HG03039 (cell line): ENCODE results near the gene AURKAIP1.

Source experiments
- ATAC-seq: cut with Tn5 transposase; IDR thresholded peaks from one replicate; pipeline ENCODE4 v1.9.1; 2021; ENCODE audit warnings: mild to moderate bottlenecking, moderate library complexity; ENCODE audit not compliant: unreplicated experiment

AURKAIP1 gene

DNA sequence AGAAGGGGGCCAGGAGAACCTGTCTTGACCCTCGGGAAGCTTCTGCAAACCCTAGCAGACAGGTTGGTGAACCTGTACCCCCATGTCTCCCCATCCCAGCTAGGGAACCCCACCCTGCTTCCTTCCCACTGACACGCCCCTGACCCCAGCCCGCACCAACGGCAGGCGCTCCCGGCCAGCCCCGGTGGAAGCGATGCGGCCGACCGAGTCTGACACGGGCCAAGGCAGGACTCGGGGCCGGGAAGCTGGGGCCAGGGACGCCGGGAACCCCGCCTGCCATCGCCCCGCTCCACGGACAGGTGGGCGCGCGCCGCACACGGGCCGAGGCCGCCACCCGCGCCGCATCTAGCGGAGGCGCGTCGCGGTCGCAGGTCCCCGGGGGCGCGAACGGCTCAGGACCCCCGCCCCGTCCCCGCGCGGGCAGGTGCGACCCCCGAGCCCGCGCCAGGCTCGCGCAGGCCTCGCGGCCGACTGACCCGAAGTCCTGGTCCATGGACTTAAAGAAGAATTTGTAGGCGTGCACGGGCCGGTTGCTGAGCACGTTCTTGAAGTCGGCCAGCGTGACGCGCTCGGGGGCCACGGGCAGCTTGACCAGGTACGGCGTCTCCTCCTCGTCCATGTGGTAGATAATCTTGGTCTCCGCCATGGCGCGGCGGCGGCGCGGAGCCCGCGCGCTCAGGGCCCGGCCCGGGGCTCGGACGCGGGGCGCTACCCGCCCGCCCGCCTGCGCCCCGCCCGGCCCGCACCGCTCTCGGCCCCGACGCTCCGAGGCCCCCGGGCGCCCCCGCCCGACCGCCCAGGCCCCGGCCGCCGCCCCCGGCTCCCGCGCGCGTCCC is 26.4 kb downstream of the AURKAIP1 start:
- peak; percentile 26 for ATAC-seq

- no peak for ATAC-seq
These were observed 27.2 kb downstream of the AURKAIP1 start for GRCh38 chr1:1347663-1348419.

DNA sequence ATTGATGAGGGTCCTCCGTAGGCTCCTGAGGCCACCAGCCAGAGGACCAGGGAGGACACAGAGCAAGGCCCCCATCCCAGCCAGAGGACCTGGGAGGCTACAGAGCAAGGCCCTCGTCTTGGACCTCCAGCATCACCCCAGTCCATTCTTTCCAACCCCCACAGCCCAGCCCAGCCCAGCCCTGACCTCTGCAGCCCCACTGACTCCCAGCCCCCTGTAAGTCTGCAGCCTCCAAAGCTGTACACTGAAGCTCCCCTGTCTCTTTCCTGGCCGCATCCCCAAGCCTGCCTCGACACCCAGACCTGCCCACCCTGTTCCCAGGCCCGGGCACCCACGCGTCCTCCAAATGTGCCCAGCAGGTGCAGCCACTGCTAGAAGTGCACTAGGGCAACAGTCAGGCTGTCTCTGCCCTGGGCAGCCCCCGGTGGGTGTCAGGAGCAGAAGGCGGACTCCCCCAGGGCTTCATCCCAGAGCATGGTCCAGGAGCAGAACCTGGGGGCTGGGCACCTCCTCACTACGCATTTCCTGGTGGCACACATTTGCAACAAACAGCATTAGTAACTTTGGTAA is 27.9 kb downstream of the AURKAIP1 start:
- ATAC-seq: no peak

DNA sequence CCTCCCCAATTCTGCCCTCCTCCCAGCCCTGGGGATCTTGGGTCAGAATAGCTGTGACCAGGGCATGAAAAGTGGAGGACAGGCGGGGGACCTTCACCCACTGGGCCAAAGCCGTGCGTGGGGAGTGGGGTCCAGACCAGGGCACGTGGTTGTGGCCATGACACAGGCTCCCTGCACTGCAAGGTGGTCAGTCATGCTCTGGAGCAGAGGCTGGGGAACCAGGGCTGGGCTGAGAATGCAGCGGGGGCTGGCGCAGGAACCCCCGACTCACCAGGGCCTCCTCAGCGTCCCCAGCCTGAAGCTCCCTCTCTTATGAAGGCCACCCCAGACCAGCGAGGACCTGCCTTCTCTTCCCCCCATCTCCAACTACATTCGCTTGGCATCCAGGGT is 28.5 kb downstream of the AURKAIP1 start:
- ATAC-seq: no peak

DNA sequence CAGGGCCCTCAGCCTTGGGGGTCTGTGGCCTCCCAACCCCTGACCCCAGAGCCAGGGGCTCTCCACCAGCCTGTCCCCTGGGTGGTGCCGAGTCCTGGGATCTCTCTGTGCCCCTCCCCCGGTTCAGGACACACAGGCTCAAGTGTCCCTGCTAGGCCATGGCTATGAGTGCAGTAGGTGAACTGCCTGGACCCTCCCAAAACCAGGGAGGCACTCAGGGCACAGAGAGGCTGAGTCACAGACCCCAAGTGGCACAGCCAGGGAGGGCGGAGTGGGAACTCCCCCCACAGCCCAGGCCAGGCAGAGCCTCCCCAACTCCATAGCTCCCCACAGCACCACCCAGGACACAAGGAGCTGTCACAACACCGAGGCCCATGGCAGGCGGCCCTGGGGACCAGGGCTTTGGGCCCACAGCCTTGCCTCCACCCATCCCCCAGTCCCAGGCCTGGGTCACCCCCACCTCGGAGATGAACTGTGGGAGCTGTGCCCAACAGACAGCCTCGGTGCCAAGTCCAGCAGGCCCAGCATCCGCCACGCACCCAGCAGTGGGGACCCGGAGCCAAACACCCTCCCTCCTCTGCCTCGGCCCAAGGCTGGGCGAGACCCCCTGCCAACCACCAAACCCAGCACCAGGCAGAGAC is 29.0 kb downstream of the AURKAIP1 start:
- ATAC-seq: no peak

- no peak for ATAC-seq
These were observed 29.6 kb downstream of the AURKAIP1 start for GRCh38 chr1:1345384-1345783.

DNA sequence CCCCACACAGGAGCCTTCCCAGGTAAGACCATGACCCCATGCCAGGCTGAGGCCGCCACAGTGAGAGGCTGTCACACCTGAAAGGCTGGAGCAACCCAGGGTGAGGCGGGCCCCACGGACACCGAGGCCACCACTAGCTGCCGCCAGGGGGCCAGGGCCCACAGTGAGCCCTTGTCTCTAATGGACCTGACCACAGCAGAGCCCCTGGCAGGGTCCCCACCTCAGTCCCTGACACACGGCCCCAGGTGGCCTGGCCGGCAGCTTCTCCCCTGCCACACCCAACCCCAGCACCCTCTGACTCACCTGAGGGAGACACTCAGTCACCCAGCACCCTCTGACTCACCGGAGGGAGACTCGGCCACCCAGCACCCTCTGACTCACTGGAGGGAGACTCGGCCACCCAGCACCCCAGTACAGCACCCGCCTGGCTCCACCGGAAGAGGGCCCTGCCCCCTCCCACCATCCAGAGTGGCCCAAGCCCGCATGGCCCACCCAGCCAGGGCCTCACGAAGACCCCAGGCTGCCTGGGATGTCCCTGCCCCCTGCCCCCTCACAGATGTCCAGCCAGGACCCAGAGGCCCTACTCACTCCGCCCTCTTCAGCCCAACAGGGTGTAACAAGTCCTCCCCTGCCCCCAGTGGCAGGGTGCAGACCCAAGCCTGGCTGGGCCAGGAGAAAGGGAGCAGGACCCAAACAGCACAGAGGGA is 30.2 kb downstream of the AURKAIP1 start:
- no peak for ATAC-seq

- no peak for ATAC-seq
These were observed 31.1 kb downstream of the AURKAIP1 start for GRCh38 chr1:1343811-1344421.

DNA sequence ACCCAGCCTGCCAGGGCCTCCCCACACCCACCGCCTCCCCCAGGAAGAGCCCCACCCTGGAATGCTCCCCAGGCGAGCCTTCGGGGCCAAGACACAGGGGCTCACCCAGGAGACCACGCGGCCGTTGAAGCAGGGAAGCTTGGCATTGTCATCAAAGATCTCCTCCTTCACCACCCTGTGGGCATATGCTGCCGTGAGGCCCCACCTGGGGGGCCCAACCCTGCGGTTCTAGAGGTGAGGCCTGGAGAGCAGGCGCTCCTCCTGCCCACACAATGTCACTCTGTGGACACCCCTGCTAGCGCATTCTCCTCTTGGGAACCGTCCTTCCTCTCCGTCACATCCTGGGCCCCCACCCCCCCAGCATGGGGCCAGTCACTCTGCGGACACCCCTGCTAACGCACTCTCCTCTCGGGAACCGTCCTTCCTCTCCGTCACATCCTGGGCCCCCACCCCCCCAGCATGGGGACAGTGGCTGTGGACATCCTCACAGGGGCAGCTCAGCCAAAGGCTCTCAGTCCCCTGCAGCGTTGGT is 32.4 kb downstream of the AURKAIP1 start:
- ATAC-seq: no peak

- ATAC-seq: no peak
These were observed 32.9 kb downstream of the AURKAIP1 start for GRCh38 chr1:1342061-1342562.

DNA sequence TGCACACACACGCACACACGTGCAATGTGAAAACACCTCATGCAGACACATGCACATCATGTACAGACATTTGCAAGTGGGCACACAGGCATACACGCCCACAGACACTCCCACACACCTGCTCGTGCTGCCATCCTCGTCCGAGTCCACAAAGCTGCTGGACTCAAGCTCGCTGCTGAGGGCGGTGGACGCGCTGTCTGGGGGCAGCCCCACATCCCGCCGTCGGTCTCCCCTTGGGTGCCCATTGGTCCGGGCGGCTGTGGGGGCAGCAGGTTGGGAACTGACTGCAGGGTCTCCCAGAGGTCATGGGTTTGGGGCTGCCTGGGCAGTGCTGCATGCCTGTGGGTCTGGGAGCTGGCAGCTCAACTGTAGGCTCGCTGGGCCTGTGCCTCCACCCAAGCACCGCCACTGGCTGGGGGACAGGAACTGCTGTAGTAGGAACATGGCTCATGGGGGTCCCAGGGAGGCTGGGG is 33.4 kb downstream of the AURKAIP1 start:
- ATAC-seq: no peak

DNA sequence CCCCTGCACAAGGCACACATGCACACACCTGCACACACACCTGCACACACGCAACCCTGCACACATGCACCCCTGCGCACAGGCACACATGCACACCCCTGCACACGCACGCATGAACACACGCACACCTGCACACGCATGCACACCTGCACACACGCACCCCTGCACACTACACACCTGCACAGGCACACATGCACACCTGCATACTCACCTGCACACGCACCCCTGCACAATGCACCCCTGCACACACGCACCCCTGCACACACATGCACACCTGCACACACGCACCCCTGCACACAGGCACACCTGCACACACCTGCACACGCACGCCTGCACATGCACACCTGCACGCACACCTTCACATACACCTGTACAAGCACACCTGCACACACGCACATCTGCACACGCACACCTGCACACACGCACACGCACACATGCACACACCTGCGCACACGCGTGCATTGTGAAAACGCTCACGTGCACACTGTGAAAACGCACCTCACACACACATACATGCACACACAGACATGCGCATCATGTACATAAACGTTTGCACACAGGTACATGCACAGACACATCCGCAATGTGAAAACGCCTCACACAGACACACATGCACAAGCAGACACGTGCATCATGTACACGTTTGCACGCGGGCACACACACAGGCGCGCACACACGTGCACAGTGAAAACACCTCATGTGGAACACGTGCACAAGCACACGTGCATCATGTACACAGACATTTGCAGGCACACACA is 34.0 kb downstream of the AURKAIP1 start:
- ATAC-seq: no peak

DNA sequence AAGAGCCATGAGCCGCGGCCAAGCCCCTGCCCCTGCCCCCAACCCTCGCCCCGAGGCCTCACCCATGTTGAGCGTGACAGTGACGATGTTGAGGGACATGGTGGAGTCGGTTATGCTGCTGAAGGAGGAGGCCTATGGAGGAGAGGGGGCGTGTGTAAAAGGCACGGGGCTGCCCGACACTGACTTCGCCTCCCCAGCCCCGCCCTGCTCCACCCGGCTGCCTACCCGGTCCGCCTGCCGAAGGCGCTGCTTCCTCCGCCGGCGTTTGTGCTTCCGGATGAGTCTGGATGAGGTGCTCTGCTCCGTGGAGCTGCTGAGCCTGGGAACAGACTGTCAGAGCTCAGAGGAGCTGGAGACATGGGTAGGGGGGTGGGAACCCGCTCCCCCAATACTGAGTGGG is 34.8 kb downstream of the AURKAIP1 start:
- no peak for ATAC-seq

GRCh38 chr1:1338278-1338677 is 36.7 kb downstream of the AURKAIP1 start:
- ATAC-seq: no peak

- ATAC-seq: no peak
These were observed 37.2 kb downstream of the AURKAIP1 start for GRCh38 chr1:1337793-1338147.

GRCh38 chr1:1336931-1337792 is 37.8 kb downstream of the AURKAIP1 start:
- no peak for ATAC-seq

- no peak for ATAC-seq
These were observed 38.6 kb downstream of the AURKAIP1 start for GRCh38 chr1:1336446-1336845.

DNA sequence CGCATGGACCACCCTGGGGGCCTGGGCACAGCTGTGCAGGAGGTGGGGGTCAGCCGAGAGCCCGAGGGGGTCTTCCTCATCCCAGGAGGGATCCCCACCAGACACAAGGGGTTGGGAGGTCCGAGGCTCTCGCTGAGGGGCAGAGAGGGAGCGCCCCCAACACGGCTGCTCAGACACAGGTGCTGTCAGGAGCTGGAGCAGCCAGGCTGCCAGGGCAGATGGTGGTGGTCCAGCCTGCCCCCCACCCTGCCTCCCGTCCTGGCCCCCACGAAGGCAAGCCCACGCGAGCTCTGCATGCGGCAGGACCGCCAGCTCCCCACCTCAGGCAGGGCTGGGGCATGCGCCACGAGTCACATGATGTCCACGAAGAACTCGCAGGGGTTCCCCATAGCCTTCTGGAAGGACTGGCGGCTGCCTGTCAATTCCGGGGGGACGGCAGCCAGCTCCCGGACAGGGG is 39.2 kb downstream of the AURKAIP1 start:
- ATAC-seq: no peak
